ENCODE results near the gene ZNF385C.

ZNF385C gene

GRCh38 chr17:42127414-42127813, 29.1 kb upstream of the ZNF385C start:
- TF ChIP-seq CTCF (IDR thresholded peaks at IDR 0.05; ENCODE audit: insufficient read depth, low read length, poor library complexity, severe bottlenecking), result no peak
- Histone ChIP-seq H3K4me3 (replicated peaks; ENCODE audit: low read depth, low read length) (no peak overlapping the region), H3K36me3 (ENCODE audit: control insufficient read depth, insufficient read depth, low read length) (peaks cover 37% of the 10 kb centered on the region), H3K27me3 (replicated peaks; ENCODE audit: control insufficient read depth, insufficient read depth, low read length) (no peaks in the 10 kb centered on the region)
- DNase-seq (ENCODE audit: extremely low read depth, insufficient read length), result no peak

GRCh38 chr17:42126836-42127235, 28.6 kb upstream of the ZNF385C start:
- peaks cover 37% of the 10 kb centered on the region for H3K36me3 ChIP-seq (ENCODE audit: control insufficient read depth, insufficient read depth, low read length)
- no peak for TF ChIP-seq CTCF (IDR thresholded peaks at IDR 0.05; ENCODE audit: insufficient read depth, low read length, poor library complexity, severe bottlenecking)
- no peaks in the 10 kb centered on the region for H3K27me3 ChIP-seq (replicated peaks; ENCODE audit: control insufficient read depth, insufficient read depth, low read length)
- no peak for DNase-seq (ENCODE audit: extremely low read depth, insufficient read length)
- no peak overlapping the region for H3K4me3 ChIP-seq (replicated peaks; ENCODE audit: low read depth, low read length)

- no peak for TF ChIP-seq CTCF (IDR thresholded peaks at IDR 0.05; ENCODE audit: insufficient read depth, low read length, poor library complexity, severe bottlenecking)
- Histone ChIP-seq H3K36me3 (ENCODE audit: control insufficient read depth, insufficient read depth, low read length) (peaks cover 34% of the 10 kb centered on the region), H3K4me3 (replicated peaks; ENCODE audit: low read depth, low read length) (no peak overlapping the region), H3K27me3 (replicated peaks; ENCODE audit: control insufficient read depth, insufficient read depth, low read length) (no peaks in the 10 kb centered on the region)
- DNase-seq (ENCODE audit: extremely low read depth, insufficient read length), result no peak
Measured at GRCh38 chr17:42125565-42125964, 27.3 kb upstream of the ZNF385C start.

GRCh38 chr17:42124256-42124655, 26.0 kb upstream of the ZNF385C start:
- TF ChIP-seq CTCF (IDR thresholded peaks at IDR 0.05; ENCODE audit: insufficient read depth, low read length, poor library complexity, severe bottlenecking), result no peak
- no peak for DNase-seq (ENCODE audit: extremely low read depth, insufficient read length)
- Histone ChIP-seq H3K36me3 (ENCODE audit: control insufficient read depth, insufficient read depth, low read length) (peaks cover 22% of the 10 kb centered on the region), H3K4me3 (replicated peaks; ENCODE audit: low read depth, low read length) (no peak overlapping the region), H3K27me3 (replicated peaks; ENCODE audit: control insufficient read depth, insufficient read depth, low read length) (no peaks in the 10 kb centered on the region)

- no peak for TF ChIP-seq CTCF (IDR thresholded peaks at IDR 0.05; ENCODE audit: insufficient read depth, low read length, poor library complexity, severe bottlenecking)
- H3K36me3 ChIP-seq (ENCODE audit: control insufficient read depth, insufficient read depth, low read length), result peaks cover 15% of the 10 kb centered on the region
- no peak for DNase-seq (ENCODE audit: extremely low read depth, insufficient read length)
Measured at GRCh38 chr17:42122371-42123303, 24.4 kb upstream of the ZNF385C start, which contains the start of gene HSPB9. Gene HSPB9, plus strand, starts transcription at chr17:42122804. Its CDS starts 47 bp downstream, at chr17:42122851.

More at GRCh38 chr17:42122371-42123303, 24.4 kb upstream of the ZNF385C start, which contains the start of gene HSPB9:
- H3K4me3 ChIP-seq (replicated peaks; ENCODE audit: low read depth, low read length), result no peak within 1 kb of the TSS
- no peaks in the 10 kb centered on the region for H3K27me3 ChIP-seq (replicated peaks; ENCODE audit: control insufficient read depth, insufficient read depth, low read length)
